Activated CD4-positive, alpha-beta T cell treated with anti-CD3 and anti-CD28 coated beads for 24 hours (primary cell): ENCODE results near the gene ADGRD2.

Experiments used
- DNase-seq, 2 donors: peaks; one replicate each; pipeline ENCODE4 v3.0.0-alpha.2; 2020; ENCODE audit warnings: low read depth in 2 of 2

Gene ADGRD2

GRCh38 chr9:124457079-124457886 lies 7.0 kb downstream of the ADGRD2 start:
- DNase-seq, result no peak

- DNase-seq, result no peak
These were observed 7.7 kb downstream of the ADGRD2 start for GRCh38 chr9:124457887-124458431.

DNA sequence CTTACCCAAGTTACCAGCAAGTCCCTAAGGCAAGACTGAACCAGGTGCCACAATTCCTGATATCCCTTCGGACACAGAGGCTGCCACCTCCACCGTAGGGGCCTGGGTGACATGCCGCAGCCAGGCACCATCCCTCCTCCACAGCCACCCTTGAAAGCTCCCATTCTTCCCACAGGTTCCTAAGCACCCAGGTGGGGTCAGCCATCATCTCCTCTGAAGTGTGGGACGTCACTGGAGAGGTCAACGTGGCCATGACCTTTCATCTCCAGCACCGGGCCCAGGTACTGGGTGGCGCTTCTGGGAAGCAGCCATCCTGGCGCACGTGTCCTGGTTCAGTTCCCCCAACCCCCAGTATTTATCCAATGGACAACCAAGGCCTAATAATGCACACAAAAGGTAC lies 8.2 kb downstream of the ADGRD2 start:
- DNase-seq, result no peak

- no peak for DNase-seq
These were observed 12.5 kb downstream of the ADGRD2 start for GRCh38 chr9:124462739-124463138.

DNA sequence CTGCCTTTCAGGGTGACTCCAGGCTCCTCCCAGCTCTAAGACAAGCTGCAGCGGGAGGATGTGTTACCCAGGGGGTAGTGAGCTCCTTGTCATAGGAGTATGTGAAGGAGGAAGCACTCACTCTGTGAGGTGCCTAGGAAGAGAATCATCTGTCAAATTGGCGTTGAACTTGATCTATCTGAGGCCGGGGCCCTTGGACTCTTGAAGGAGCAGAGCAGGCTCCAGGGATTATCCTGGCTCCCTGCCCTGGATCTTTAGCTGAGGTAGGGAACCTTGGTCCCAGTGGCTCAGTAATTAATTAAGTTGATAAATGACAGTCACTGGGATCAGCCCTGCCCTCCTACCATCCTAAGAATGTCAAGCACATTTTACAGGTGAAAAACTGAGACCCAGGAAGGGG lies 15.5 kb downstream of the ADGRD2 start:
- DNase-seq, result no peak

- no peak for DNase-seq
These were observed 17.3 kb downstream of the ADGRD2 start for GRCh38 chr9:124467410-124468060.

DNA sequence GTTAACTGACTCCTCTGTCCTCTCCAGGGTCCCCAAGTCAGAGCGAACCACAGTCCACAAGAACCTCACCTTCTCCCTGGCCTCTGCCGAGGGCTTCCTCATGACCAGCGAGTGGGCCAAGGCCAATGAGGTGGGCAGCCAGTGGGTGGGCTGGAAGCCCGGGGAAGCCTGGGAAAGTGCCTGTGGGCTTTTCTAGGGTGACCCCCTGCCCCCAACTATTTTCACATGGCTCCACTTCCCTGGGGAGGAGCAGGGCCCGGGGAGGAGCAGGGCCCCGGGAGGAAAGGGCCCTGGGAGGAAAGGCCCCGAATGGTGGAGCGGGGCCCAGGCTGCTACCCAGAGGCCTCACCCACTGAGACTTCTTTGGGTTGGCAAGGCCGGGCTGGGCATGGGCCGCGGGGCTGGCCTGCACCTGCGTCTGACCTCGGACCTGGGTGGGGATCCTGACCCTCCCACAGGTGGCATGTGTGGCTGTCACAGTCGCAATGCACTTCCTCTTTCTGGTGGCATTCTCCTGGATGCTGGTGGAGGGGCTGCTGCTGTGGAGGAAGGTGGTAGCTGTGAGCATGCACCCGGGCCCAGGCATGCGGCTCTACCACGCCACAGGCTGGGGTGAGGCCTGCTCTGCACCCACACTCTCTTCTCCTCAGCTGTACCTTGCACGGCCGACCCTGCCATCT lies 17.9 kb downstream of the ADGRD2 start:
- DNase-seq, result no peak

GRCh38 chr9:124469011-124469832 lies 19.0 kb downstream of the ADGRD2 start:
- no peak for DNase-seq

- no peak for DNase-seq
These were observed 20.1 kb downstream of the ADGRD2 start for GRCh38 chr9:124470306-124470705.

DNA sequence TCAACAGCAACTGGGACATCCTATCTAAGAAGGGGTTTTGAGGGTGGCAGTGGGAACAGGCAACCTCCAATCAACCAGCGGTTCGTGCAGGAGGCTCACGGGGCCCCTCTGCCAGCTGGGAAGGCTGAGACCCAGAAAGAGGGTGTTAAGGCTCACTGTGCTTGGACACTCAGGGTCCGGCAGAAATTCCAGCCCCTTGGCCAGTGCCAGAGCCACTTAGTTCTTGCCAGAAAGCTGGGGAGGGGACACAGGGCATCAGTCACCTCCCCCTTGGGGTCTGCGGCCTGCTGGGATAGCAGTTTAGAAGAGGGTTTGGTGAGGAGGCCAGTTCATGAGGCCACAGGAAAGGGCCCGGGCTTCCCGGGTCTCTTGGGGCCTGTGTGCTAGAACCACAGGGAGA lies 20.5 kb downstream of the ADGRD2 start:
- no peak for DNase-seq

GRCh38 chr9:124471761-124472160 lies 21.5 kb downstream of the ADGRD2 start:
- DNase-seq, result no peak

DNA sequence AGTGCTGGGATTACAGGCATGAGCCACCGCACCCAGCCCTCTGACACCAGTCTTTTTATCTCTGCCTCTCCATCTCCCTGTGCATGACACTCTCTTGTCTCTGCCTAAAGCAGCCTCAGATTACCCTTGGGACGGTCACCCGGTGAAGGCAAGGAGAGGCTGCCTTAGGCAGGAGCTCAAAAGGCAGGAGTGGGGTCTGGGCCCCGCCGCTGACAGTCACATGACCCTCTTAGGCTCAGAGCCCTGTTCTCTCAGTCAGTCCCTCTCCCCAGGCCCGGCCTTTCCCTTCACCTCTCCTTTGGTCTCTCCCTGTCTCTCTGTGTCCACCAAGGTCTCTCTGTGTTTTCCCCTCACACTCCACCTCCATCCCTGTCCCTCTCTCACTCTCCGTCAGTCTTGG lies 22.5 kb downstream of the ADGRD2 start:
- no peak for DNase-seq

DNA sequence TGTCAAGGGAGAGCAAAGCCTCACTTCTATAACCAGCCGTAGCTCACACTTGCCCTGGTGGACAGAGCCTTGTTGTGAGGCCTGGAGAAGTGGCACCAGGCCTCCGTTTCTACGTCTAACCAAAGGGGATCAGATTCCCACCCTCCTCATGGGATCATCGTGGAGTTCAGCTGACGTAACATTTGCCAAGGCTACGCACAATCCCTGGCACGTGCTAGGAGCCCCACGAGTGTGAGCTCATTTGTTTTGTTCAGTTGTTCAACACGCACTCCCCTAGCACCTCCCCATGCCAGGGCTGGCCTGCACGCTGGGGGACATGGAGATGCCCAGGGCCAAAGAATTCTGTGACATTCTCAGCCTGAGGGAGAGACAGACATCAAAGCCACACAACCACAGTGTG lies 23.1 kb downstream of the ADGRD2 start:
- no peak for DNase-seq

GRCh38 chr9:124474151-124474550 lies 23.9 kb downstream of the ADGRD2 start:
- DNase-seq, result no peak

- DNase-seq, result no peak
These were observed 25.1 kb downstream of the ADGRD2 start for GRCh38 chr9:124475158-124475867.

DNA sequence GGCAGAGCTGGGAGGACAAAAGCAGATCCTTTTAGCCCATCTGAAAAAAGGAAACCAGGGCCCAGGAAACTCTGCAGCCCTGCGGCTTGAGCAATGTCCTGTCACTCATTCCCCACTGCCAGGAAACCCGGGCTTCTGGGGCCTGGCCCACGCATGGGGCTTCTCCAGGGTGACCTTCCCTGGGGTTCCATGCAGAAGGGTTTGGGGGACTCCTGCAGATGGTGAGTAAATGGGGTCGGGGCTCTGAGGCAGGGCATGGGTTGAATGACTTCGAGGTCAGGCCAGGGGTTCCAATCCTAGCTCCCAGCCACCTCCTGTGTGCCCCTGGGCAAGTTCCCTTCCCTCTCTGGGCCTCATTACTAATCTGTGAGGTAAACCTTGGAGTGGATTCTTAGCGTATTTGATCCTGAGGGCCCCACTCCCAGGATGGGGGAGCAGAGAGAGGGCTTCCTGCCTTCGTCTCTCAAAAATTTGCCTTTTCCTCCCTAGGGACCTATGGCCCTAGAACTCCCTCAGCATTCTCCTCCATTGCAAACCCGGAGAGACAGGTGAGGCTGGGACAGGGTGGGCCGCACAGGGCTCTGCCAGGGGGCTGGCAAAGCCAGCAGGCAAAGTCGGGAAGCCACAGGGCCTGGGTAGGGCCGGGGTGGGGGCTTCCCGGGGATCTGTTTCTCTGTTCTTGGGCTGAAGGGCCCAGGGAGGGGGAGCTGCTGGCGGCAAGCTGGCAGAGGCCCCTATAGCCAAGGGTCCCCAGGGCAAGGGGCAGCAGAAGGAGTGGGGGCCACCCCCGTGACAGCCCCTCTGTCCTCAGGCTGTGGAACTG lies 25.8 kb downstream of the ADGRD2 start:
- no peak for DNase-seq

- DNase-seq, result no peak
These were observed 27.0 kb downstream of the ADGRD2 start for GRCh38 chr9:124477211-124477647.

DNA sequence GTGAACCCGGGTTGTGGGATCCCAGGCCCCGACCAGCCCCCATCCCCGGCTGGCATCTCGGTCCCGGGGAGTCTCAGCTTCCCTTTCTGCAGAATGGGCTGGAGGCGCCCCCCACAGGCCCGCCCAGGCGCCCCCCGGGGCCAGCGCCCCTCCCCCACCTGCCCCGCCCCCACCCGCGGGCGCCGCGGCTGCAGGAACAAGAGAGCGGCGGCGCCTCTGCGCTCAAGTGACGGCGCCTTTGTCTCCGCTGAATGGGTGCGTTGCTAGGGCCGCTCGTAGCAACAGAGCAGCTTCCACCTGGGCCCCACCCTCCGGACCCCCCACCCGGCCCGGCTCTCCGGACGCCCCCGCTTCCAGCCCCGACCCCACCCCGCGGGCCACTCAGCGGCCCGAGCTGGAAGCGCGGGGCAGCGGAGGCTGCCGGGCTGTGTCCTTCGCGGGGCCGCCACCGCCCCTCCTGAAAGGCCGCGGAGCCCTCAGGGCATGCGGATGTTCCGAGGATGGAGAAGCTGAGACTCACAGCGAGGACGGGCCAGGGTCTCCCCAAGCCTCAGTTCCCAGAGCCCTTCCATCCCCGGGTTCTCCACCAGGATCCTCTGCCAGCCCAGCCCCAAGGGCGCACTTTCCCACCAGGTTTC lies 27.5 kb downstream of the ADGRD2 start:
- DNase-seq, result no peak

GRCh38 chr9:124478354-124478753 lies 28.1 kb downstream of the ADGRD2 start:
- no peak for DNase-seq

GRCh38 chr9:124479371-124479770 lies 29.1 kb downstream of the ADGRD2 start:
- no peak for DNase-seq
